H54 (cell line): ENCODE results near the gene TPBGL.

Experiments
- DNase-seq: peaks from one replicate; pipeline ENCODE4 v3.0.0; 2011; ENCODE audit warnings: low spot score, mixed read lengths; ENCODE audit not compliant: insufficient read length
- FAIRE-seq: peaks from 3 replicates; lab custom pipeline; 2011; peaks lifted over from hg19 to GRCh38; lab: Jason Lieb, UNC
- POLR2A ChIP-seq: IDR thresholded peaks from 2 replicates; pipeline ENCODE4 v1.6.1; 2011; ENCODE audit warnings: low read depth, mild to moderate bottlenecking, low read length

Gene TPBGL

GRCh38 chr11:75246006-75246670, 5.6 kb downstream of the TPBGL start:
- DNase-seq, result no peak
- no peak for TF ChIP-seq POLR2A
- FAIRE-seq, result no peak

- FAIRE-seq (no peak), DNase-seq (no peak)
- no peak for TF ChIP-seq POLR2A
Observed at GRCh38 chr11:75246671-75247350, 6.2 kb downstream of the TPBGL start.

- DNase-seq (no peak), FAIRE-seq (no peak)
- no peak for TF ChIP-seq POLR2A
Observed at GRCh38 chr11:75248924-75249256, 8.3 kb downstream of the TPBGL start.

- TF ChIP-seq POLR2A, result no peak
- no peak for FAIRE-seq
Observed at GRCh38 chr11:75249704-75250103, 9.1 kb downstream of the TPBGL start.

GRCh38 chr11:75254326-75254725, 13.8 kb downstream of the TPBGL start:
- no peak for DNase-seq
- FAIRE-seq, result no peak
- no peak for TF ChIP-seq POLR2A

More at GRCh38 chr11:75249704-75250103, 9.1 kb downstream of the TPBGL start:
- DNase-seq, result no peak

GRCh38 chr11:75260396-75261170, 20.0 kb downstream of the TPBGL start:
- DNase-seq, result no peak
- TF ChIP-seq POLR2A, result no peak
- FAIRE-seq, result no peak

- TF ChIP-seq POLR2A, result no peak
Observed at GRCh38 chr11:75261902-75262361, 21.4 kb downstream of the TPBGL start.

GRCh38 chr11:75262436-75262835, 21.9 kb downstream of the TPBGL start:
- TF ChIP-seq POLR2A, result no peak
- FAIRE-seq, result no peak
- no peak for DNase-seq

More at GRCh38 chr11:75261902-75262361, 21.4 kb downstream of the TPBGL start:
- FAIRE-seq (no peak), DNase-seq (no peak)

GRCh38 chr11:75262961-75263852, 22.6 kb downstream of the TPBGL start:
- DNase-seq, result no peak
- no peak for FAIRE-seq
- TF ChIP-seq POLR2A, result no peak

- TF ChIP-seq POLR2A, result no peak
- DNase-seq (no peak), FAIRE-seq (no peak)
Observed at GRCh38 chr11:75263944-75264349, 23.4 kb downstream of the TPBGL start.

- FAIRE-seq (no peak), DNase-seq (no peak)
- no peak for TF ChIP-seq POLR2A
Observed at GRCh38 chr11:75264356-75264755, 23.8 kb downstream of the TPBGL start.

GRCh38 chr11:75264971-75265370, 24.4 kb downstream of the TPBGL start:
- DNase-seq (no peak), FAIRE-seq (no peak)
- TF ChIP-seq POLR2A, result no peak

GRCh38 chr11:75265851-75266531, 25.4 kb downstream of the TPBGL start:
- TF ChIP-seq POLR2A, result no peak
- no peak for DNase-seq
- FAIRE-seq, result no peak
